Measurements from ENCODE around the gene OSTC. TPM values are rescaled to one million over a fixed set of nuclear protein-coding genes. Genes with fewer than 3 reads are reported as not detected.
A peak's percentile ranks its signal among the peaks of the same experiment; 100 is the strongest.

The OSTC gene
- total RNA-seq = 27.2 TPM
- long read RNA-seq, transcript OSTC-201 (4 exons, 1,077 nt) = major isoform, 38 of 39 reads
- long read RNA-seq, partial matches to known transcripts = 0 of 39 reads
- long read RNA-seq, other reads (novel, unspliced or antisense) = 0 of 39 reads

- Histone ChIP-seq H3K27ac (replicated peaks) (peak within 1 kb of the TSS; percentile 88), H3K36me3 (peaks cover under 1% of the 10 kb centered on the region), H3K9me3 (replicated peaks) (no peaks in the 10 kb centered on the region), H3K27me3 (ENCODE audit: low read depth) (no peaks in the 10 kb centered on the region), H3K4me3 (peak within 1 kb of the TSS; percentile 82), H3K4me1 (peaks cover 37% of the 10 kb centered on the region)
- TF ChIP-seq CTCF (IDR thresholded peaks at IDR 0.05; ENCODE audit: borderline replicate concordance) = peak; percentile 38
- intact Hi-C loops (cut with micrococcal nuclease) = no loop called here
- DNase-seq = peak; percentile 96
Measured at GRCh38 chr4:108650212-108651013, at the start of gene OSTC. OSTC (plus strand) TSS chr4:108650599; CDS start chr4:108650656, 57 bp downstream.

- H3K36me3 ChIP-seq = no peaks in the 10 kb centered on the region
- TF ChIP-seq CTCF (IDR thresholded peaks at IDR 0.05; ENCODE audit: borderline replicate concordance) = no peak
- H3K27ac ChIP-seq (replicated peaks) = no peak overlapping the region
- intact Hi-C loops (cut with micrococcal nuclease) = no loop called here
- no peak for DNase-seq
- no peak overlapping the region for H3K4me3 ChIP-seq
- H3K4me1 ChIP-seq = no peaks in the 10 kb centered on the region
- peaks cover 2% of the 10 kb centered on the region for H3K9me3 ChIP-seq (replicated peaks)
- no peaks in the 10 kb centered on the region for H3K27me3 ChIP-seq (ENCODE audit: low read depth)
Measured at GRCh38 chr4:108601106-108601505, 49.3 kb upstream of the OSTC start.

- DNase-seq = no peak
- Histone ChIP-seq H3K27me3 (ENCODE audit: low read depth) (no peaks in the 10 kb centered on the region), H3K4me1 (no peaks in the 10 kb centered on the region), H3K27ac (replicated peaks) (no peak overlapping the region), H3K9me3 (replicated peaks) (peaks cover 6% of the 10 kb centered on the region), H3K36me3 (no peaks in the 10 kb centered on the region), H3K4me3 (no peak overlapping the region)
- no peak for TF ChIP-seq CTCF (IDR thresholded peaks at IDR 0.05; ENCODE audit: borderline replicate concordance)
- intact Hi-C loops (cut with micrococcal nuclease) = no loop called here
Measured at GRCh38 chr4:108601532-108601931, 48.9 kb upstream of the OSTC start.

- Histone ChIP-seq H3K4me1 (no peaks in the 10 kb centered on the region), H3K36me3 (no peaks in the 10 kb centered on the region), H3K4me3 (no peak overlapping the region), H3K27ac (replicated peaks) (no peak overlapping the region), H3K9me3 (replicated peaks) (peaks cover 6% of the 10 kb centered on the region), H3K27me3 (ENCODE audit: low read depth) (no peaks in the 10 kb centered on the region)
- DNase-seq = no peak
- TF ChIP-seq CTCF (IDR thresholded peaks at IDR 0.05; ENCODE audit: borderline replicate concordance) = no peak
- intact Hi-C loops (cut with micrococcal nuclease) = no loop called here
Measured at GRCh38 chr4:108602163-108602562, 48.2 kb upstream of the OSTC start.

GRCh38 chr4:108607079-108607815, 43.2 kb upstream of the OSTC start:
- no peak overlapping the region for H3K4me3 ChIP-seq
- intact Hi-C loops (cut with micrococcal nuclease) = no loop called here

More at GRCh38 chr4:108607079-108607815, 43.2 kb upstream of the OSTC start:
- TF ChIP-seq CTCF (IDR thresholded peaks at IDR 0.05; ENCODE audit: borderline replicate concordance) = no peak
- Histone ChIP-seq H3K27me3 (ENCODE audit: low read depth) (no peaks in the 10 kb centered on the region), H3K9me3 (replicated peaks) (peaks cover 6% of the 10 kb centered on the region), H3K27ac (replicated peaks) (no peak overlapping the region), H3K4me1 (peaks cover 2% of the 10 kb centered on the region), H3K36me3 (no peaks in the 10 kb centered on the region)
- DNase-seq = no peak

All from left ventricle myocardium inferior (tissue), 1 donor.